Prostate gland (tissue), 2 donors: ENCODE data around the gene KIF5B.

Source experiments
- CTCF ChIP-seq, 4 experiments: fragments of 200-600 bp in 2 of 4; fragments of 450-650 bp in 2 of 4; sonication (generic) in 2 of 4; IDR thresholded peaks; 1 replicate in 3 of 4; 2 replicates in 1 of 4; pipeline ENCODE4 v1.5.1; 2016 to 2019; ENCODE audit warnings: antibody characterized with exemption in 4 of 4, mild to moderate bottlenecking in 2 of 4, moderate library complexity in 2 of 4
- POLR2A ChIP-seq: fragments of 450-650 bp; IDR thresholded peaks from one replicate; pipeline ENCODE4 v1.6.1; 2016; ENCODE audit warnings: antibody characterized with exemption, mild to moderate bottlenecking
- POLR2AphosphoS5 ChIP-seq: sonication (generic); formaldehyde crosslinking; IDR thresholded peaks from one replicate; pipeline ENCODE4 v1.6.1; 2017; ENCODE audit warnings: antibody characterized with exemption

- no peak for TF ChIP-seq CTCF (IDR thresholded peaks at IDR 0.05)
- TF ChIP-seq POLR2AphosphoS5: no peak
- TF ChIP-seq POLR2A: no peak
Measured at GRCh38 chr10:32007026-32007425, 49.2 kb downstream of the KIF5B start.
